A673 (cell line): ENCODE measurements around the gene SLC14A1. TPM values are rescaled to one million over a fixed set of nuclear protein-coding genes. Genes with fewer than 3 reads are reported as not detected.

ENCODE experiments used
- BruUV-seq: library from RNA; stranded (reverse); fragments of 400-500 nt; replicated peaks from 2 replicates; lab custom pipeline; 2021; lab: Mats Ljungman, UMichigan
- CTCF ChIA-PET: fragments of 300-600 bp; sonication (Branson Sonifier 250); formaldehyde crosslinking; loops from one replicate; lab custom pipeline; 2022; ENCODE audit warnings: antibody characterized with exemption; lab: Charles Lee
- POLR2A ChIA-PET: fragments of 300-600 bp; sonication (Branson Sonifier 250); formaldehyde crosslinking; loops from one replicate; lab custom pipeline; 2022; ENCODE audit warnings: antibody characterized with exemption; ENCODE audit not compliant: low non-redundant PET; lab: Charles Lee
- DNase-seq: peaks from one replicate; pipeline ENCODE4 v3.0.0-alpha.2; 2015; ENCODE audit warnings: low spot score
- H3K27ac ChIP-seq: fragments of 200-600 bp; sonication (generic); 2 replicates; pipeline ENCODE4 v1.5.1; 2016; ENCODE audit warnings: mixed run types, low read depth, mild to moderate bottlenecking, mixed read lengths, antibody characterized with exemption, low read length; ENCODE audit not compliant: poor library complexity, severe bottlenecking
- H3K27me3 ChIP-seq: fragments of 200-600 bp; sonication (generic); replicated peaks from 2 replicates; pipeline ENCODE4 v1.6.1; 2017; ENCODE audit warnings: mixed run types, low read depth, mild to moderate bottlenecking, mixed read lengths, antibody characterized with exemption, low read length; ENCODE audit not compliant: insufficient read depth, poor library complexity
- H3K36me3 ChIP-seq: fragments of 200-600 bp; sonication (generic); 2 replicates; pipeline ENCODE4 v1.6.1; 2016; ENCODE audit warnings: mixed run types, mild to moderate bottlenecking, mixed read lengths, antibody characterized with exemption, low read length; ENCODE audit not compliant: insufficient read depth, poor library complexity, severe bottlenecking
- H3K4me1 ChIP-seq: fragments of 200-600 bp; sonication (generic); 2 replicates; pipeline ENCODE4 v1.6.1; 2017; ENCODE audit warnings: mixed run types, mild to moderate bottlenecking, mixed read lengths, antibody characterized with exemption, low read length; ENCODE audit not compliant: insufficient read depth, poor library complexity, severe bottlenecking
- H3K4me3 ChIP-seq: fragments of 200-600 bp; sonication (generic); 2 replicates; pipeline ENCODE4 v1.5.1; 2016; ENCODE audit warnings: low read depth, mixed run types, mild to moderate bottlenecking, mixed read lengths, low read length; ENCODE audit not compliant: poor library complexity, severe bottlenecking
- H3K9me3 ChIP-seq: fragments of 200-600 bp; sonication (generic); 2 replicates; pipeline ENCODE4 v1.6.1; 2016; ENCODE audit warnings: mixed run types, low read depth, mild to moderate bottlenecking, mixed read lengths, antibody characterized with exemption, low read length; ENCODE audit not compliant: poor library complexity, severe bottlenecking
- EZH2 ChIP-seq: fragments of 200-600 bp; sonication (generic); IDR thresholded peaks from 2 replicates; pipeline ENCODE4 v1.6.1; 2017; ENCODE audit warnings: borderline replicate concordance, low read depth, mild to moderate bottlenecking, mixed read lengths, antibody characterized with exemption, low read length; ENCODE audit not compliant: poor library complexity, severe bottlenecking
- intact Hi-C: fragments of 100-400 bp; cut with micrococcal nuclease; formaldehyde crosslinking; loops from one replicate; pipeline ENCODE4 v1.10.0; 2022; ENCODE audit not compliant: unreplicated experiment
- total RNA-seq: library from RNA; stranded (reverse); gene quantifications from 2 replicates; pipeline ENCODE4 v1.2.3, GENCODE V29; 2021
- TF ChIP-seq, protein P1 (sequence below): fragments of 300-800, 200-600 bp; sonication (generic); conservative IDR thresholded peaks from 2 replicates; pipeline ENCODE4 v1.5.1; 2017; ENCODE audit warnings: low read depth, mild to moderate bottlenecking, antibody characterized with exemption, low read length, moderate library complexity, mixed read lengths

SLC14A1 gene
- total RNA-seq, 1 experiment from 2014 or later: not detected

GRCh38 chr18:45731716-45732115 is 7.7 kb downstream of the SLC14A1 start:
- Histone ChIP-seq H3K4me1 (no peaks in the 10 kb centered on the region), H3K27ac (no peak overlapping the region), H3K4me3 (no peak overlapping the region), H3K27me3 (peaks cover 2% of the 10 kb centered on the region), H3K36me3 (no peaks in the 10 kb centered on the region), H3K9me3 (no peaks in the 10 kb centered on the region)
- ChIA-PET POLR2A (no interaction called here), CTCF (no interaction called here)
- intact Hi-C loops: no loop called here
- DNase-seq: no peak
- TF ChIP-seq, protein P1, sequence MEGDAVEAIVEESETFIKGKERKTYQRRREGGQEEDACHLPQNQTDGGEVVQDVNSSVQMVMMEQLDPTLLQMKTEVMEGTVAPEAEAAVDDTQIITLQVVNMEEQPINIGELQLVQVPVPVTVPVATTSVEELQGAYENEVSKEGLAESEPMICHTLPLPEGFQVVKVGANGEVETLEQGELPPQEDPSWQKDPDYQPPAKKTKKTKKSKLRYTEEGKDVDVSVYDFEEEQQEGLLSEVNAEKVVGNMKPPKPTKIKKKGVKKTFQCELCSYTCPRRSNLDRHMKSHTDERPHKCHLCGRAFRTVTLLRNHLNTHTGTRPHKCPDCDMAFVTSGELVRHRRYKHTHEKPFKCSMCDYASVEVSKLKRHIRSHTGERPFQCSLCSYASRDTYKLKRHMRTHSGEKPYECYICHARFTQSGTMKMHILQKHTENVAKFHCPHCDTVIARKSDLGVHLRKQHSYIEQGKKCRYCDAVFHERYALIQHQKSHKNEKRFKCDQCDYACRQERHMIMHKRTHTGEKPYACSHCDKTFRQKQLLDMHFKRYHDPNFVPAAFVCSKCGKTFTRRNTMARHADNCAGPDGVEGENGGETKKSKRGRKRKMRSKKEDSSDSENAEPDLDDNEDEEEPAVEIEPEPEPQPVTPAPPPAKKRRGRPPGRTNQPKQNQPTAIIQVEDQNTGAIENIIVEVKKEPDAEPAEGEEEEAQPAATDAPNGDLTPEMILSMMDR: no peak
- TF ChIP-seq EZH2: no peak
- no TSS peak for BruUV-seq

- Histone ChIP-seq H3K4me3 (no peak overlapping the region), H3K27me3 (peaks cover 3% of the 10 kb centered on the region), H3K36me3 (no peaks in the 10 kb centered on the region), H3K27ac (no peak overlapping the region), H3K4me1 (no peaks in the 10 kb centered on the region), H3K9me3 (no peaks in the 10 kb centered on the region)
- DNase-seq: no peak
- ChIA-PET CTCF (no interaction called here), POLR2A (no interaction called here)
- TF ChIP-seq, protein P1: no peak
- no peak for TF ChIP-seq EZH2
- no TSS peak for BruUV-seq
- intact Hi-C loops: no loop called here
Observed at GRCh38 chr18:45733535-45733934, 9.6 kb downstream of the SLC14A1 start.

DNA sequence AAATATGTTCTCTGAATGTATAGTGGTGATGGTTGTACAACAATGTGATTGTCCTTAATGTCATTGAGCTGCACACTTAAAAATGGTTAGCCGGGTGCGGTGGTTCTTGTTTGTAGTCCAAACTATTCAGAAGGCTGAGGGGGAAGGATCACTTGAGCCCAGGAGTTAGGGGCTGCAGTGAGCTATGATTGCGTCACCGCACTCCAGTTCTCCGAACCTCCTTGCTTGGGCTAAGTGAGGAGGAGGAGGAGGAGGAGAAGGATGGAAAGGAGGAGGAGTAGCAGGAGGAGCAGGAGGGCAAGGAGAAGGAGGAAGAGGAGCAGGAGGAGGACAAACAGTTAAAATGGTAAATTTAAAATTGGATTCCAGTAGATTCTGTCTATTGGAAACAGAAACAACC is 10.5 kb downstream of the SLC14A1 start:
- CTCF ChIA-PET: no interaction called here
- no TSS peak for BruUV-seq
- Histone ChIP-seq H3K36me3 (no peaks in the 10 kb centered on the region), H3K27me3 (peaks cover 3% of the 10 kb centered on the region), H3K4me1 (no peaks in the 10 kb centered on the region), H3K27ac (no peak overlapping the region), H3K9me3 (no peaks in the 10 kb centered on the region), H3K4me3 (no peak overlapping the region)
- POLR2A ChIA-PET: no interaction called here
- DNase-seq: no peak
- no peak for TF ChIP-seq EZH2
- TF ChIP-seq, protein P1: no peak
- intact Hi-C loops: no loop called here
